Natural killer cell treated with Interleukin-12 subunit alpha and Interleukin-12 subunit beta and Interleukin-15 and Interleukin-18, amount 100 ng/mL, for 72 hours (primary cell): ENCODE results near the gene GPATCH1. TPM values are rescaled to one million over a fixed set of nuclear protein-coding genes. Genes with fewer than 3 reads are reported as not detected.
"Not testable (repeated sequence)": the region's sequence is repeated elsewhere in the genome, so short reads cannot be mapped to it uniquely, and the experiment has no call there.

Experiments
- ATAC-seq, 2 donors: fragments of 150-1000 bp; cut with Tn5 transposase in 1 of 2; sonication (Bioruptor Pico), chemical (Tn5 transposase) in 1 of 2; 2 replicates each; pipeline ENCODE4 v1.10.0; 2021
- DNase-seq: peaks from one replicate; pipeline ENCODE4 v3.0.0; 2022; ENCODE audit warnings: low spot score
- H3K27ac Mint-ChIP-seq, 2 donors: 1 replicate in 1 of 2; 2 replicates in 1 of 2; pipeline ENCODE4 v1.8.0; 2022; ENCODE audit warnings: mixed read lengths in 2 of 2, mild to moderate bottlenecking in 1 of 2, moderate library complexity in 1 of 2
- H3K27me3 Mint-ChIP-seq, 2 donors: 1 replicate in 1 of 2; 2 replicates in 1 of 2; pipeline ENCODE4 v1.8.0; 2022; ENCODE audit warnings: mixed read lengths in 2 of 2
- H3K36me3 Mint-ChIP-seq: one replicate; pipeline ENCODE4 v1.8.0; 2022; ENCODE audit warnings: mixed read lengths
- H3K4me1 Mint-ChIP-seq, 2 donors: 1 replicate in 1 of 2; 2 replicates in 1 of 2; pipeline ENCODE4 v1.8.0; 2022; ENCODE audit warnings: low read depth in 2 of 2, mixed read lengths in 2 of 2, mild to moderate bottlenecking in 1 of 2
- H3K4me3 Mint-ChIP-seq: one replicate; pipeline ENCODE4 v1.8.0; 2022; ENCODE audit warnings: mixed read lengths
- H3K9me3 Mint-ChIP-seq: 2 replicates; pipeline ENCODE4 v1.8.0; 2022; ENCODE audit warnings: mixed read lengths
- total RNA-seq, 2 donors: library from RNA; stranded (reverse); gene quantifications; one replicate each; pipeline ENCODE4 v1.2.3, GENCODE V29; 2022

GPATCH1 gene
- total RNA-seq, 2 donors from 2014 or later, result 12.6 to 16.0 TPM

DNA sequence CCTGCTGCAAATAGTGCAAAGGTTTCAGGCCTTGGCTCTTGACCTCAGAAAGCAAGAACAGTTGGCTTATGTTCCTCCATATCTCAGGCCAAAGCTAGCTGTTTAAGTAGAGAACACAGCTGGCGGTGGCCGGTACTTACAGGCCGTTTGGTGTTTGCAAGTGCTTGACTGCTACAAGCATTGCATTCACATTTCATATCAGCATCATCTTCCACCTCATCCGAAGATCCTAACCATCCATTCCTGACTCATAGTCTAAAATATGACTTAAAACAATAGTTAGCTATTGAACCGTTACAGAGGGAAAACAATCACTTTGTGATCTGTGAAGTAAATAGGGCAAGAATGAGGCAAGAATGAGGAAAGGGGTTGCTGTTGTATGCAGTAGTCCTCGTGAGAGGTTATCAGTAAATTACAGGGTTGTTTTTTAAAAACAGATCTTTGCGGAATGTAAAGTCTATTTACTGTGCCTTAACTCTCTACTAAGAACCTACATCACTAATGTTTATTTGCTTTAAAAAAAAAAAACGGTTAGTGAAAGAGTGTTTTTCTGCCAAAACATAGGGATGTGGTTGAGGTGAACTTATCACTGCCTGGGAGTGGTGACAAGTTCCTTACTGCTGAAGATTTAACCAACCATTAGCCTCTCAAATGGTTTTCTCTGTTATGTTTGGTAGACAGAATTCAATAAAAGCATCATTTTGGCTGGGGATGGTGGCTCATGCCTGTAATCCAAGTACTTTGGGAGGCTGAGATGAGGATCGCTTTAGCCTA, 29.3 kb downstream of the GPATCH1 start:
- H3K36me3 Mint-ChIP-seq, result peaks cover 15% of the 10 kb centered on the region
- H3K27me3 Mint-ChIP-seq, result no peaks in the 10 kb centered on the region
- no peak overlapping the region for H3K4me3 Mint-ChIP-seq
- no peak for ATAC-seq
- no peaks in the 10 kb centered on the region for H3K4me1 Mint-ChIP-seq
- no peak for DNase-seq
- H3K9me3 Mint-ChIP-seq, result no peaks in the 10 kb centered on the region
- no peak overlapping the region for H3K27ac Mint-ChIP-seq

DNA sequence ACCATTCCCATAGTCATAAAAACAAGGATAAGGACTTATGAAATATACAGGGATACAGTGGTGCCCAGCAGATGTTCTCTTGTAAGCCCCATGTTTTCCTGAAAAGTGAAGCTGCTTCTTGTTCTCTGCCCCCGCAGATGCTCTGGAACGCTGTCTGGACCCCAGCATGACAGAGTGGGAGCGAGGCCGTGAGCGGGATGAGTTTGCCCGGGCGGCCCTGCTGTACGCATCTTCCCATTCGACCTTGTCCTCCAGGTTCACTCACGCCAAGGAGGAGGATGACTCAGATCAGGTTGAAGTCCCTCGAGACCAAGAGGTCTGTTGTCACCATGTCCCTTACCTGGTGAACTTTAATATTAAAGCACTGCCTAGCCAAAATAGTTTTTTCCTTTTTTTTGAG, 30.6 kb downstream of the GPATCH1 start:
- H3K27me3 Mint-ChIP-seq, result no peaks in the 10 kb centered on the region
- peaks cover 22% of the 10 kb centered on the region for H3K36me3 Mint-ChIP-seq
- ATAC-seq (no peak), DNase-seq (no peak)
- no peaks in the 10 kb centered on the region for H3K9me3 Mint-ChIP-seq
- H3K4me3 Mint-ChIP-seq, result no peak overlapping the region
- H3K4me1 Mint-ChIP-seq, result no peaks in the 10 kb centered on the region
- H3K27ac Mint-ChIP-seq, result no peak overlapping the region

DNA sequence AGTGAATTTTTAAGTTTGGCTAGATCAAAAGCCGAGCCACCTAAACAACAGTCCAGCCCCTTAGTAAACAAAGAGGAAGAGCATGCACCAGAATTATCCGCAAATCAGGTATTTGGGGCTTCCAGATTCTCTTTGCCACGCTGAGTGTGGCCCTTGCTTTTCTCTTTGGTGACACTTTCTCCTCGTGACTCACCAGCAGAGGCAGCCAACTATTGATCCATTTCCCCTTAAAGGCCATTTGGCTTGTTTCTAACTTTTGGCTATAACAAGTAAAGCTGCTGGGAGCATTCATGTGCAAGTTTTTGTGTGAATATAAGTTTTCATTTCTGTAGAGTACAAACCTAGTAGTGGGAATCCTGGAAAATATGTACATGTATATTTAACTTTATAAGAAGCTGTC, 33.3 kb downstream of the GPATCH1 start:
- ATAC-seq (no peak), DNase-seq (no peak)
- Mint-ChIP-seq H3K4me1 (no peaks in the 10 kb centered on the region), H3K4me3 (no peak overlapping the region), H3K27me3 (no peaks in the 10 kb centered on the region), H3K9me3 (no peaks in the 10 kb centered on the region), H3K36me3 (peaks cover 29% of the 10 kb centered on the region), H3K27ac (no peak overlapping the region)

DNA sequence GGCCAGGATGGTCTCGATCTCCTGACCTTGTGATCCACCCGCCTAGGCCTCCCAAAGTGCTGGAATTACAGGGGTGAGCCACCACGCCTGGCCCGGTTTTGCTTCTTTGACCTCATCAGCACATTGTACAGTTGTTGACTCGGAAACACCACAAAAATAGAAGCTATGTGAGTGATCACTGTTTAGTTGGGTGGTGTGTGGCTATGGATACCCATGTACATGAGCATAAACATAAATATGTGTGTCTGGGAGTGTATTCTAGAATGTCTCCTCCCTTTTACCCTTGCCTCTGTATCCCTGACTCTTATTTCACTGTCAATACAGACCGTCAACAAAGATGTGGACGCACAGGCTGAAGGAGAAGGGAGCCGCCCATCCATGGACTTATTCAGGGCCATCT, 36.5 kb downstream of the GPATCH1 start:
- Mint-ChIP-seq H3K36me3 (peaks cover 18% of the 10 kb centered on the region), H3K9me3 (no peaks in the 10 kb centered on the region), H3K4me1 (no peaks in the 10 kb centered on the region), H3K4me3 (no peak overlapping the region), H3K27ac (no peak overlapping the region), H3K27me3 (no peaks in the 10 kb centered on the region)
- ATAC-seq (no peak), DNase-seq (no peak)

DNA sequence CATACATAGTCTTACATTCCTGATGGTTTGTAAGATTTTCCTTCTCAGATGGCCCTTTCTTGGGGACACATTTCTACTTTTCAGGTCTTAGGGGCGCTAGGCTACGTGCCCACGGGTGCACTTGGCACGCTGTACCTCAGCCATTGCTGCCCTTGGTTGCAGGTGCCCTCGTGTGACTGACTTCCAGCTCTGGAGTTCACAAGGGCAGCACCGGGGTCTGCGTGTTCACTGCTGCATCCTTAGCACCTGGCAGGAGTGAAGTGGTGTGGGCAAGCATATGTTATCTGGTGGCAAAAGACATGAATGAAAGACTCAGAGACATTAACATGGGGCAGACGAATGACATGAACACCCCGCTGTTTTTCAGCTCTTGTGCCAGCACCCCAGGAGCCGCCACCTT, 37.7 kb downstream of the GPATCH1 start:
- ATAC-seq (no peak), DNase-seq (no peak)
- Mint-ChIP-seq H3K9me3 (no peaks in the 10 kb centered on the region), H3K4me1 (no peaks in the 10 kb centered on the region), H3K27ac (no peak overlapping the region), H3K36me3 (peaks cover 18% of the 10 kb centered on the region), H3K4me3 (no peak overlapping the region), H3K27me3 (no peaks in the 10 kb centered on the region)

DNA sequence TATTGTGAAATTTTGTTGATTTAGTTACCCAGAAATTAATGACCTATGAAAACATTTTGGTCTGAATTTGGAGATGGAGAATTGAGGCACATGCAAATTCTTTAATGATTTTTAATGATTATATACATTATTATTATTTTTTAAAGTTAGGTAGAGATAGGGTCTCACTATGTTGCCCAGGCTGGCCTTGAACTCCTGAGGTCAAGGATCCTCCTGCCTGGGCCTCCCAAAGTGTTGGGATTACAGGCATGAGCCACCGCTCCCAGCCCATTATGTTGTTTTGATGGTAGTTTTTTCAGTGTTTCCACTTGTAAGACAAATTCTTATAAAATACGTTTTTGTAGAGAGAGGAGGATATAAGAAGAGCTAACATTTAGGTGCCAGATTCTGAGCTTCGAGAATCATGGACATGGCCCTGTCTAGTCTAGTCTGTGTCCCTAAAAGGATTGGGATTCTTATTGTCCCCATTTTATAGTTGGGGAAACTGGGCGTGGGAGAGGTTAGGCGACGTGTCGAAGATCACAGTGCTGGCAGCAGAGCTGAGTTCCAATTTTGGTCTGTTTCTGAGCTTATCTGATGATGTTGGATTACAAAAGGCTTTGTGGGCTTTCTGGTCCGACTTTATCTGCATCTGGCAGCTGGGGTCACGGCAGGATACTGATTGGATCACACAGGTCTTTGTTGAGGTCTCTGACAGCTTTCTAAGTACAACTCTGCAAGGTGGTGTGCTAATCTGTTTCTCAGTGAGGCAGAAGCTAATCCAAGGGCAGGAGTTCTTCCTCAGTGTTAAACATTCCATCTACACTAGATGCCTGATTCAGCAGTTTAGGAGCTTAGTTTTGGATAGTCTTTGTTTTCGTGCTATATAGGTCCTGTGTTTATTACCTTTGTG, 43.5 kb downstream of the GPATCH1 start:
- peaks cover 9% of the 10 kb centered on the region for H3K36me3 Mint-ChIP-seq
- no peaks in the 10 kb centered on the region for H3K9me3 Mint-ChIP-seq
- no peak for DNase-seq
- ATAC-seq, result peak in 1 of 2 donors; percentile 51
- no peak overlapping the region for H3K27ac Mint-ChIP-seq
- no peaks in the 10 kb centered on the region for H3K27me3 Mint-ChIP-seq
- peaks cover 5 to 8% of the 10 kb centered on the region in 2 donors for H3K4me1 Mint-ChIP-seq
- no peak overlapping the region for H3K4me3 Mint-ChIP-seq

DNA sequence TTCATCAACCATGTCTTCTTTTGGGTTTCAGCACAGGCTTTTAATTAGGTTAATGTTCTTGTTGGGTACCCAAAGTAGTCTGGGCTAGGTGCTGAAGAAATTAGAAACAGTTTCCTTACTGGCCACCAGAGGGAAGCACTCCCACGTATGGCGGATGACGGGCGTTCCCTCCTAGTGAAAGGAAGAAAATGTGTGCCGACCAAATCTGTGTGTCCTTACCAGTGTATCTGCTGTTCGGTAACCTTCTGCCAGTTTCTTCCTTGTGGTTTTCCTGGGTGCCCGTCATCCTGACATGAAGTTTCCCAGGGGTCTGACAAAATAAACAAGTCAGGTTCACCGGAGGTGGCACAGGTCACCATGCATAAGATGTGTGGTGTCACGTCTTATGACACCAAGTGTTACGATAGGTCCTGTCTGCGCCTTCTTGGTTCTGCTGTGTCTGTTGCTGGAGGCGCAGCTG, 45.0 kb downstream of the GPATCH1 start:
- H3K9me3 Mint-ChIP-seq, result no peaks in the 10 kb centered on the region
- no peaks in the 10 kb centered on the region for H3K27me3 Mint-ChIP-seq
- no peak overlapping the region for H3K27ac Mint-ChIP-seq
- no peak overlapping the region for H3K4me3 Mint-ChIP-seq
- no peak for DNase-seq
- ATAC-seq, result peak; percentile 79 to 83
- H3K36me3 Mint-ChIP-seq, result peaks cover 9% of the 10 kb centered on the region
- H3K4me1 Mint-ChIP-seq, result peaks cover 5 to 8% of the 10 kb centered on the region in 2 donors

DNA sequence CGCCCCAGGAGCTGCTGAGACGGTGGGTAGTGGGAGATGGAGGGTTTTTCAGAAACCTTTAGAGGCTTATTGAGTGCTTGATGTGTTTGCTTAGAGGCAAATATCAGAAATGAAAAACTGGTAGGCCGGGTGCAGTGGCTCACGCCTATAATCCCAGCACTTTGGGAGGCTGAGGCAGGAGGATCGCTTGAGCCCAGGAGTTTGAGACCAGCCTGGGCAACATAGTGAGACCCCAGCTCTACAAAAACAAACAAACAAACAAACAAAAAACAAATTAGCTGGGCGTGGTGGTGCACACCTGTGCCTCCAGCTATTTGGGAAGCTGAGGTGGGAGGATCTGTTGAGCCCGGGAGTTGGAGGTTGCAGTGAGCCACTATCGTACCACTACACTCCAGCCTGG, 45.7 kb downstream of the GPATCH1 start:
- not testable (repeated sequence) for H3K36me3 Mint-ChIP-seq, H3K4me3 Mint-ChIP-seq, H3K27ac Mint-ChIP-seq, H3K9me3 Mint-ChIP-seq, H3K4me1 Mint-ChIP-seq, ATAC-seq, H3K27me3 Mint-ChIP-seq, DNase-seq

DNA sequence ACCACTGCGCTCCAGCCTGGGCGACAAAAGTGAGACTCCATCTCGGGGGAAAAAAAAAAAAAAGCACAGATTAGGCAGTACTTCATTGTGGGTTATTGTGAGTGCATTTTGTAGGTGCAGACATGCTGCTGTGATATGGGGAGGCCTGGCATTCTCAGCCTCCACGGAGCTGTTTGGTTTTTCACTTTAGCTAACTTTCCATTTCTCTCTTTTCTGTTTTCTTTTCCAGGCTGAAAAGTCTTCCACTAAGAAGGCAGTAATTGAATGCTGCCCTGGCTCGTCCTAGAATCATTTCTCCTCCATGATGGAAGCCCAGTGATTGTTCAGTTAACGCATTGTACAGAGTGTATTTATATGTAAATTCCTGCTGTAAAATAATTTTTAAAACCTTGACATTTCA, 48.9 kb downstream of the GPATCH1 start:
- no peak overlapping the region for H3K27ac Mint-ChIP-seq
- ATAC-seq, result no peak

DNA sequence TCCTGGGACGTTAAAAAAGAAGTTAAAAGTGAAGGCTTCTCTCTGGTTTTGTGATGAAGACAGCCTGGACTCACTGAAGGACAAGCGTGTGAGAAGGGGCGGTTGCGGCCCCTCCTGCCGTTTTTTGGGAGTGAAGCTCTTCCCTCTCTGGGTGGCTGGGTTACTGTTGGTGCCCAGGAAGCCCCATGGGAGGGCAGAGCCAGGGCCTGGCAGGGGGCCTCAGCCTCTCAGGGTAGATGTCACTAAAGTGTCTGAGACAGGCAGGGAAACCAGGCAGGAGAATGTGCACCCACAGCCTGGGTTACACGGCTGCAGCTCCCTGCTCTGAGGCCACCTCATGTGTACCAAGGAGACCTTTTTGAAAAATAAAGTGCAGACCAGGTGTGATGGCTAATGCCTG, 49.5 kb downstream of the GPATCH1 start:
- H3K27me3 Mint-ChIP-seq, result peaks cover 0 to 5% of the 10 kb centered on the region in 2 donors
- H3K36me3 Mint-ChIP-seq, result peaks cover 9% of the 10 kb centered on the region
- no peak overlapping the region for H3K4me3 Mint-ChIP-seq
- H3K27ac Mint-ChIP-seq, result no peak overlapping the region
- H3K9me3 Mint-ChIP-seq, result no peaks in the 10 kb centered on the region
- ATAC-seq (no peak), DNase-seq (no peak)
- peaks cover 11 to 13% of the 10 kb centered on the region in 2 donors for H3K4me1 Mint-ChIP-seq

More for the DNA sequence above, 48.9 kb downstream of the GPATCH1 start:
- no peak overlapping the region for H3K4me3 Mint-ChIP-seq
- no peak for DNase-seq
- H3K27me3 Mint-ChIP-seq, result peaks cover 0 to under 1% of the 10 kb centered on the region in 2 donors
- no peaks in the 10 kb centered on the region for H3K9me3 Mint-ChIP-seq
- H3K36me3 Mint-ChIP-seq, result peaks cover 9% of the 10 kb centered on the region
- H3K4me1 Mint-ChIP-seq, result peaks cover 7 to 8% of the 10 kb centered on the region in 2 donors

DNA sequence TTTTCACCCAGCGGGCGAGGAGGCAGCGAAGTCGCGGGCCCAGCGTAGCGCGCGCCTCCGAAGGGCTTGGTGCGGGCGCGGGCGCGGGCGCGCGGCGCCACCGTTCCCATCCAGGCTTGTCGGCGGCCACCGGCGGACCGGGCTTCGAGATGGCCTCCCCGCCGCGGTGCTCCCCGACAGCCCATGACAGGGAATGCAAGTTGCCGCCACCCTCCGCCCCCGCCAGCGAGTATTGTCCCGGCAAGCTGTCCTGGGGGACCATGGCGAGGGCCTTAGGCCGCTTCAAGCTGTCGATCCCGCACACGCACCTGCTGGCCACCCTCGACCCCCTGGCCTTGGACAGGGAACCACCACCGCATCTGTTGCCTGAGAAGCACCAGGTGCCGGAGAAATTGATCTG, 51.0 kb downstream of the GPATCH1 start, which contains the start of gene WDR88:
WDR88 (plus strand) TSS at position 94 of the 400 bp plus-strand sequence; CDS start at position 150, 56 bp downstream.
- H3K4me3 Mint-ChIP-seq, result no peak within 1 kb of the TSS

DNA sequence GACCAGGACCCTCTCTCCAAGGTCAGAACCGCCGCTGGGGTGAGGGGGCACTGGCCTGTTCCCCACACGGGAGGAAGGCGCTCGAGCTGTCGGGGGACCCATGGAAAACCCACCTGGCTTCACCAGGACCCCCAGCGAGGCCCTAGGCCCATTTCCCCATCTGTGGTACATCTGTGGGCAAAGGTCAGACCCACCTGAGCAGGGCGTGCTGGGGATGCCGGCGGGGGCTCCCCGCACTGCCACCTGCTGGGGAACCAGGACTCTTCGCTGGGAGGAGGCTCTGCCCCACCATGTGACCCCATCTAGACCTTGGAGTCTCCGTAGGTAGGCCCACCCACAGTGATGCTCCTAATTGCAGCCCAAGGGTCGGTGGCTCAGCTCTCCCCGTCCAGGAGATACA, 51.4 kb downstream of the GPATCH1 start:
- Mint-ChIP-seq H3K4me3 (no peak overlapping the region), H3K27ac (no peak overlapping the region), H3K4me1 (peaks cover 6% of the 10 kb centered on the region in 2 donors), H3K27me3 (peaks cover 0 to 5% of the 10 kb centered on the region in 2 donors), H3K9me3 (no peaks in the 10 kb centered on the region), H3K36me3 (peaks cover 5% of the 10 kb centered on the region)
- ATAC-seq, result peak in 1 of 2 donors; percentile 6
- no peak for DNase-seq

More for the DNA sequence above, 51.0 kb downstream of the GPATCH1 start, which contains the start of gene WDR88:
- Mint-ChIP-seq H3K27ac (no peak within 1 kb of the TSS), H3K4me1 (peaks cover 6% of the 10 kb centered on the region in 2 donors), H3K36me3 (peaks cover 5% of the 10 kb centered on the region), H3K9me3 (no peaks in the 10 kb centered on the region), H3K27me3 (peaks cover 0 to 5% of the 10 kb centered on the region in 2 donors)
- DNase-seq (no peak), ATAC-seq (peak in 1 of 2 donors; percentile 20)

DNA sequence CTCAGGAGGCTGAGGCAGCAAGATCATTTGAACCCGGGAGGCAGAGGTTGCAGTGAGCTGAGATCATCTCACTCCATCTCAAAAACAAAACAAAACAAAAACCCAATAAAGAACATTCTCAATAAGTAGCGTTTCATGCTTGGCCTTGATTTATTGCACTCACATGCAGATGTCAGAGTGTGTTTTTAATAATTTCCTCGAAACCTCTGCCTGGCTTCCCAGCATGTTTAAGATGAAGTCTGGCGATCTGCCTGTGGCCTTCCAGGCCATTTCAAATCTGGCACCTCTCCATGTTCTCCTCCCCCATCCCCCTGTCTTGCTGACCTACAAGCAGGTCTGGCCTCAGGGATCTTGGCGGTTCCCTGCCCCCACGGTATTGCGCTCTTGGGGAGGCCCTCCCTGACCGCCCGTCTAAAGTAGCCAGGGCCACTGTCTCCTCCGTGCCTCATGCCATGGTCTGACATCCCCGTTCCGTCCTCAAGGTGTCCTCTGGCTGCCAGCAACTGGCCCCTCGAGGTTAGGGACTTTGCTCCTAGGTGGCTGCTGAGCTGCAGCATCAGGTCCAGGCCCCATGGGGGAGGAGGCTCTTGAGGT, 52.6 kb downstream of the GPATCH1 start:
- no peak overlapping the region for H3K4me3 Mint-ChIP-seq
- no peak for DNase-seq
- no peak for ATAC-seq
- H3K36me3 Mint-ChIP-seq, result peaks cover 4% of the 10 kb centered on the region
- H3K27ac Mint-ChIP-seq, result no peak overlapping the region
- peaks cover 0 to 5% of the 10 kb centered on the region in 2 donors for H3K27me3 Mint-ChIP-seq
- H3K4me1 Mint-ChIP-seq, result peaks cover 6% of the 10 kb centered on the region in 2 donors
- H3K9me3 Mint-ChIP-seq, result no peaks in the 10 kb centered on the region
